ENCODE results near the gene SLC19A1. TPM values are rescaled to one million over a fixed set of nuclear protein-coding genes. Genes with fewer than 3 reads are reported as not detected.

The SLC19A1 gene
- total RNA-seq, 1 experiment from 2014 or later: 21.4 TPM

- Mint-ChIP-seq H3K27me3 (ENCODE audit: unreplicated experiment) (peaks cover 59% of the 10 kb centered on the region), H3K36me3 (ENCODE audit: insufficient read depth, unreplicated experiment) (no peaks in the 10 kb centered on the region), H3K4me1 (ENCODE audit: low read depth, unreplicated experiment) (no peaks in the 10 kb centered on the region), H3K9me3 (ENCODE audit: low read depth, unreplicated experiment) (peaks cover 7% of the 10 kb centered on the region), H3K27ac (ENCODE audit: unreplicated experiment) (no peak overlapping the region), H3K4me3 (ENCODE audit: low read depth, unreplicated experiment) (no peak overlapping the region)
- BruUV-seq (replicated peaks): no TSS peak
- intact Hi-C loops (cut with micrococcal nuclease; ENCODE audit: unreplicated experiment): no loop called here
- no peak for DNase-seq
- no peak for TF ChIP-seq CTCF (IDR thresholded peaks at IDR 0.05; ENCODE audit: unreplicated experiment)
- CTCF ChIA-PET: no interaction called here
Observed at GRCh38 chr21:45584786-45585185, 42.5 kb upstream of the SLC19A1 start.

DNA sequence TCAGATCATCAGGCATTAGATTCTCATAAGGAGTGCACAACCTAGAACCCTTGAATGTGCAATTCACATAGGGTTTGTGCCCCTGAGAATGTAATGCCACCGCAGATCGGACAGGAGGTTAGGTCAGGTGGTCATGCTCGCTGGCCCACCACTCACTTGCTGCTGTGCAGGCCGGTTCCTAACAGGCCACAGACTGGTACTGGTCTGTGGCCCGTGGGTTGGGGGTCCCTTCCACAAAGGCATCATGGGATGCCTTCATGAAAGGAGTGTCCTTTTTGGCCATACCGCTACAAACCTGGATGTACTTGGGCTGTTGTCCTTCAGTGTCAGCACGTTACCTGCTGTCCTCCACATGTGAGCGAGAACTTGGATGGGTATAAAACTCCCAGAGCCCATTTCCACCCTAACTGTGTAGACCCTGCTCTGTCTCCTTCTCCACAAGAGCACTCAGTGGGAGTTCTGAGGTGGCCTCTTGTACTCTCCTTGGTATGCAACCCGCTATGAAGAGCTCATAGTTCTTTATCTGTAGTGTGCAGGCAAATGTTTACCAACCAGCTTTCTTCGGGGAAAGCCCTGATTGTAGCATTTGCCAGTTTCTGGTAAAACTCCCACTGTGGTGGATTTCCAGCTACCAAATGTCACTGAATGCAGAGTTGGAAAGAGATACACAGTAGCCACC lies 41.7 kb upstream of the SLC19A1 start:
- peaks cover 54% of the 10 kb centered on the region for H3K27me3 Mint-ChIP-seq (ENCODE audit: unreplicated experiment)
- H3K36me3 Mint-ChIP-seq (ENCODE audit: insufficient read depth, unreplicated experiment): no peaks in the 10 kb centered on the region
- no peak for DNase-seq

DNA sequence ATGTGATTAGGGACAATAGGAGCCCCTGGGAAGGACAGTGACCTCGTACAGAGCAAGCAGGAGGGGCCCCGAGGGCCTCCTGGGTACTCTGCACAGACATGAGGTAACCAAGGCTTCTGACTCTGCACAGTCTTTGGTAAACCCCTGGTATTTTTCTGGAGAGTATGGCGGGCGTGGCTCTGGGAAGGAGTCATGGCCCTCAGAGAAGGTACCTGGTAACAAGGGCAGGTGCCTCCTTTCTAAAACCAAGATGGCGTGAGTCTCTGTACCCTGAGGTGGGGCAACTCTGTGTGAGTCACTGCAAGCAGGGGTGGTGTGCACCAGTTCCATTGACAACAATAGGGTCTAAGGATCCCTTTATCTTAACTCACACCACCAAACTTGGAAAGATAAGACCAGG lies 39.9 kb upstream of the SLC19A1 start:
- DNase-seq: no peak
- intact Hi-C loops (cut with micrococcal nuclease; ENCODE audit: unreplicated experiment): no loop called here
- Mint-ChIP-seq H3K4me3 (ENCODE audit: low read depth, unreplicated experiment) (no peak overlapping the region), H3K4me1 (ENCODE audit: low read depth, unreplicated experiment) (no peaks in the 10 kb centered on the region), H3K27ac (ENCODE audit: unreplicated experiment) (no peak overlapping the region), H3K27me3 (ENCODE audit: unreplicated experiment) (peaks cover 36% of the 10 kb centered on the region), H3K9me3 (ENCODE audit: low read depth, unreplicated experiment) (peaks cover 7% of the 10 kb centered on the region), H3K36me3 (ENCODE audit: insufficient read depth, unreplicated experiment) (no peaks in the 10 kb centered on the region)
- no peak for TF ChIP-seq CTCF (IDR thresholded peaks at IDR 0.05; ENCODE audit: unreplicated experiment)
- BruUV-seq (replicated peaks): no TSS peak
- CTCF ChIA-PET: no interaction called here

More for the DNA sequence above, 41.7 kb upstream of the SLC19A1 start:
- intact Hi-C loops (cut with micrococcal nuclease; ENCODE audit: unreplicated experiment): no loop called here
- peaks cover 7% of the 10 kb centered on the region for H3K9me3 Mint-ChIP-seq (ENCODE audit: low read depth, unreplicated experiment)
- TF ChIP-seq CTCF (IDR thresholded peaks at IDR 0.05; ENCODE audit: unreplicated experiment): no peak
- CTCF ChIA-PET: no interaction called here
- no peaks in the 10 kb centered on the region for H3K4me1 Mint-ChIP-seq (ENCODE audit: low read depth, unreplicated experiment)
- no peak overlapping the region for H3K27ac Mint-ChIP-seq (ENCODE audit: unreplicated experiment)
- BruUV-seq (replicated peaks): no TSS peak
- H3K4me3 Mint-ChIP-seq (ENCODE audit: low read depth, unreplicated experiment): no peak overlapping the region

GRCh38 chr21:45581322-45581712 lies 39.1 kb upstream of the SLC19A1 start:
- H3K4me1 Mint-ChIP-seq (ENCODE audit: low read depth, unreplicated experiment): no peaks in the 10 kb centered on the region
- CTCF ChIA-PET: no interaction called here
- intact Hi-C loops (cut with micrococcal nuclease; ENCODE audit: unreplicated experiment): no loop called here
- BruUV-seq (replicated peaks): no TSS peak
- peaks cover 4% of the 10 kb centered on the region for H3K9me3 Mint-ChIP-seq (ENCODE audit: low read depth, unreplicated experiment)
- H3K27me3 Mint-ChIP-seq (ENCODE audit: unreplicated experiment): peaks cover 36% of the 10 kb centered on the region
- no peak overlapping the region for H3K4me3 Mint-ChIP-seq (ENCODE audit: low read depth, unreplicated experiment)
- no peaks in the 10 kb centered on the region for H3K36me3 Mint-ChIP-seq (ENCODE audit: insufficient read depth, unreplicated experiment)
- H3K27ac Mint-ChIP-seq (ENCODE audit: unreplicated experiment): no peak overlapping the region
- no peak for DNase-seq
- no peak for TF ChIP-seq CTCF (IDR thresholded peaks at IDR 0.05; ENCODE audit: unreplicated experiment)

Measured in Calu3 (cell line).